DOHH2 (cell line): ENCODE results near the gene DPP8.

Source experiments
- H3F3A ChIP-seq: fragments of 200-600 bp; sonication (generic), shearing (Covaris generic); 2 replicates; pipeline ENCODE4 v1.6.0; 2016; ENCODE audit warnings: antibody characterized with exemption, mild to moderate bottlenecking; ENCODE audit not compliant: control insufficient read depth, insufficient read depth
- H3K27ac ChIP-seq: fragments of 200-600 bp; sonication (generic); 2 replicates; pipeline ENCODE4 v1.5.1; 2014; ENCODE audit warnings: low read depth, mild to moderate bottlenecking, low read length, moderate library complexity
- H3K27me3 ChIP-seq: fragments of 200-600 bp; sonication (generic); 2 replicates; pipeline ENCODE4 v1.6.1; 2014; ENCODE audit warnings: mild to moderate bottlenecking, low read length, mixed read lengths; ENCODE audit not compliant: control insufficient read depth
- H3K36me3 ChIP-seq: fragments of 200-600 bp; sonication (generic); 2 replicates; pipeline ENCODE4 v1.6.1; 2014; ENCODE audit warnings: mild to moderate bottlenecking, low read length, moderate library complexity, mixed read lengths; ENCODE audit not compliant: control insufficient read depth
- H3K4me1 ChIP-seq: fragments of 200-600 bp; sonication (generic); 2 replicates; pipeline ENCODE4 v1.6.1; 2014; ENCODE audit warnings: mild to moderate bottlenecking, low read length, mixed read lengths; ENCODE audit not compliant: control insufficient read depth
- H3K4me2 ChIP-seq: fragments of 200-600 bp; sonication (generic); 2 replicates; pipeline ENCODE4 v1.6.0; 2014; ENCODE audit warnings: mild to moderate bottlenecking, low read length, moderate library complexity
- H3K4me3 ChIP-seq: fragments of 200-600 bp; sonication (generic); 2 replicates; pipeline ENCODE4 v1.5.1; 2014; ENCODE audit warnings: mild to moderate bottlenecking, low read length, mixed read lengths
- H3K79me2 ChIP-seq: fragments of 200-600 bp; sonication (generic); 2 replicates; pipeline ENCODE4 v1.6.1; 2014; ENCODE audit warnings: mild to moderate bottlenecking, low read length, mixed read lengths; ENCODE audit not compliant: control insufficient read depth
- H3K9me2 ChIP-seq: fragments of 200-600 bp; sonication (generic); replicated peaks from 2 replicates; pipeline ENCODE4 v1.6.1; 2014; ENCODE audit warnings: mild to moderate bottlenecking, low read length, mixed read lengths; ENCODE audit not compliant: control insufficient read depth
- H3K9me3 ChIP-seq: fragments of 200-600 bp; sonication (generic); 2 replicates; pipeline ENCODE4 v1.6.1; 2014; ENCODE audit warnings: antibody characterized with exemption, low read length, mixed read lengths; ENCODE audit not compliant: control insufficient read depth, insufficient read depth
- H4K20me1 ChIP-seq: fragments of 200-600 bp; sonication (generic); 2 replicates; pipeline ENCODE4 v1.6.0; 2014; ENCODE audit warnings: low read depth, mild to moderate bottlenecking, antibody characterized with exemption, low read length, moderate library complexity; ENCODE audit not compliant: control insufficient read depth, insufficient read depth
- CTCF ChIP-seq: fragments of 200-600 bp; sonication (generic); IDR thresholded peaks from one replicate; pipeline ENCODE4 v1.5.1; 2014; ENCODE audit warnings: antibody characterized with exemption, mild to moderate bottlenecking, low read depth, low read length; ENCODE audit not compliant: poor library complexity, severe bottlenecking
- EZH2phosphoT487 ChIP-seq: fragments of 200-600 bp; sonication (generic); IDR thresholded peaks from 2 replicates; pipeline ENCODE4 v1.6.1; 2017; ENCODE audit warnings: borderline replicate concordance, mild to moderate bottlenecking, antibody characterized with exemption, low read length, moderate library complexity, mixed read lengths

Gene DPP8

GRCh38 chr15:65525622-65526021, 8.1 kb upstream of the DPP8 start:
- Histone ChIP-seq H3K27me3 (no peaks in the 10 kb centered on the region; the same call in 1 of the 2 replicates), H3K4me2 (no peak overlapping the region), H3F3A (no peaks in the 10 kb centered on the region), H4K20me1 (no peaks in the 10 kb centered on the region), H3K4me1 (peaks cover 6% of the 10 kb centered on the region), H3K79me2 (peaks cover 8% of the 10 kb centered on the region), H3K4me3 (no peak overlapping the region), H3K9me2 (no peaks in the 10 kb centered on the region), H3K9me3 (no peaks in the 10 kb centered on the region), H3K36me3 (no peaks in the 10 kb centered on the region), H3K27ac (no peak overlapping the region)
- TF ChIP-seq CTCF (no peak), EZH2phosphoT487 (no peak)

GRCh38 chr15:65524226-65524625, 6.7 kb upstream of the DPP8 start:
- H3K27me3 ChIP-seq: no peaks in the 10 kb centered on the region; the same call in 1 of the 2 replicates
- H3K9me3 ChIP-seq: no peaks in the 10 kb centered on the region
- no peaks in the 10 kb centered on the region for H4K20me1 ChIP-seq
- no peak for TF ChIP-seq EZH2phosphoT487
- TF ChIP-seq CTCF: no peak
- H3K9me2 ChIP-seq: no peaks in the 10 kb centered on the region
- no peaks in the 10 kb centered on the region for H3K4me1 ChIP-seq
- no peaks in the 10 kb centered on the region for H3F3A ChIP-seq
- no peaks in the 10 kb centered on the region for H3K79me2 ChIP-seq
- no peak overlapping the region for H3K4me2 ChIP-seq
- no peak overlapping the region for H3K27ac ChIP-seq
- H3K4me3 ChIP-seq: no peak overlapping the region
- no peaks in the 10 kb centered on the region for H3K36me3 ChIP-seq

- Histone ChIP-seq H3K4me2 (no peak overlapping the region), H3K36me3 (peaks cover 10% of the 10 kb centered on the region), H3K9me3 (no peaks in the 10 kb centered on the region), H3K4me1 (peaks cover 11% of the 10 kb centered on the region), H3K27ac (no peak overlapping the region), H3K79me2 (peaks cover 11% of the 10 kb centered on the region), H3K27me3 (no peaks in the 10 kb centered on the region; the same call in 1 of the 2 replicates), H3K9me2 (no peaks in the 10 kb centered on the region), H3F3A (0 out of 2 replicates have a peak, but pooled peaks cover 3% of the 10 kb centered on the region), H3K4me3 (no peak overlapping the region), H4K20me1 (peaks cover 6% of the 10 kb centered on the region)
- TF ChIP-seq CTCF: no peak
- no peak for TF ChIP-seq EZH2phosphoT487
These were observed 3.9 kb upstream of the DPP8 start for GRCh38 chr15:65521350-65521749.
